Measurements from ENCODE around the gene GLO1.

DNA sequence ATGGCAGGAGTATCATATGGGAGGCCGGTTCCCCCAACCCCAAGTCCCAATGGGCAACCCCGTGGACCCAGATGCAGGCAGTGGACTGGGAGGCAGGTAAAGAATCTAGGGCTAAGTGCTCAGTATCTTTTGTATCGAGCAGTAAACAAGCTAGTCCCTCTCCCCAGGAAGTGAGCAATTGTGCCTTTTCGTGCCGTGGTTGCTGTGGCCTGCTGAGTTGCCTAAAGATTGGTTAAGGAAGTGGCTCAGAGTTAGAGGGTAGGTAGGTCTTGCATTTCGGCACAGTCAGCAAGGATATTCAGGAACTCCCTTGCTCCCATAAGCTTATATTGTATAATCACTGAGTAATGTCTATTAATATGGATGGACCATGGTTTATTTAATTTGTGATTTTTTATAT, 10.9 kb upstream of the GLO1 start:
- TF ChIP-seq RAD21 (IDR thresholded peaks at IDR 0.05) (no peak), CTCF (IDR thresholded peaks at IDR 0.05; ENCODE audit: low read depth, low read length, missing input control) (no peak), EGR1 (IDR thresholded peaks at IDR 0.05; ENCODE audit: low read depth in 2 of 2) (no peak)
